ENCODE results near the gene VPS13D. TPM values are rescaled to one million over a fixed set of nuclear protein-coding genes. Genes with fewer than 3 reads are reported as not detected.

VPS13D gene
- total RNA-seq, 1 experiment from 2014 or later, result 33.1 TPM

DNA sequence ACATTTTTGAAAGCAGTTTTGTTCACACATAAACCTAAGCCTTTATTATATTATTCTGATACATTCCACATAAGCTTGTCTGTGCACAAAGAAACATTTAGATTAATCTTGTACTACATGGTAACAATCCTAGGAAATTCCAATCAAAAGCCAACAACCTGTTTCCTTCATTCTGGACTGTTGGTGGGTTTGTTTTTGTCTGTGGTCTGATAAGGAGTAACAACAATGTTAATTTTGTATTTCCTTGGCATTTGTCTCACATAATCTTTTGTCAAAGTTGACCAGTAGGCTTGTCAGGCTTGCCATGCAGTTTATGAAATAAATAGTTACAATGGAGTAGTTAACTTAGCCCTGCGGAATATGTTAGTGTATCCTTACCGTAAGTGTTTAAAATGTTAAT is 204.9 kb downstream of the VPS13D start:
- ATAC-seq, result no peak
- POLR2A ChIA-PET, result interaction anchor here (0.7 kb wide), 1 partner anchor 67 kb away, joined by 5 read pairs; no protein-coding TSS in a partner anchor
- intact Hi-C loops (cut with micrococcal nuclease; ENCODE audit: unreplicated experiment), result no loop called here
- no TSS peak for BruUV-seq (replicated peaks)
- no peaks in the 10 kb centered on the region for H3K9me3 ChIP-seq (ENCODE audit: control insufficient read depth, insufficient read depth, low read depth, low read length)
- in situ Hi-C loops (cut with HindIII; ENCODE audit: low pct_unique_long_range_greater_than_20kb, low sequenced_read_pairs), result no loop called here
- H3K4me1 ChIP-seq (ENCODE audit: control insufficient read depth, insufficient read depth, low read length), result peaks cover 32% of the 10 kb centered on the region
- H3K4me3 ChIP-seq (ENCODE audit: low read depth in 2 of 2, low read length in 2 of 2), result no peak overlapping the region
- CTCF ChIA-PET, result no interaction called here
- peak overlapping the region; percentile 78 for H3K27ac ChIP-seq (ENCODE audit: low read length)
- TF ChIP-seq TCF7L2 (IDR thresholded peaks at IDR 0.05; ENCODE audit: low read depth, low read length) (no peak), POLR2AphosphoS5 (IDR thresholded peaks at IDR 0.05; ENCODE audit: low read depth, low read length) (no peak), SIN3A (IDR thresholded peaks at IDR 0.05; ENCODE audit: borderline replicate concordance, insufficient read depth, low read depth, low read length) (no peak)
- TF ChIP-seq, protein P1, sequence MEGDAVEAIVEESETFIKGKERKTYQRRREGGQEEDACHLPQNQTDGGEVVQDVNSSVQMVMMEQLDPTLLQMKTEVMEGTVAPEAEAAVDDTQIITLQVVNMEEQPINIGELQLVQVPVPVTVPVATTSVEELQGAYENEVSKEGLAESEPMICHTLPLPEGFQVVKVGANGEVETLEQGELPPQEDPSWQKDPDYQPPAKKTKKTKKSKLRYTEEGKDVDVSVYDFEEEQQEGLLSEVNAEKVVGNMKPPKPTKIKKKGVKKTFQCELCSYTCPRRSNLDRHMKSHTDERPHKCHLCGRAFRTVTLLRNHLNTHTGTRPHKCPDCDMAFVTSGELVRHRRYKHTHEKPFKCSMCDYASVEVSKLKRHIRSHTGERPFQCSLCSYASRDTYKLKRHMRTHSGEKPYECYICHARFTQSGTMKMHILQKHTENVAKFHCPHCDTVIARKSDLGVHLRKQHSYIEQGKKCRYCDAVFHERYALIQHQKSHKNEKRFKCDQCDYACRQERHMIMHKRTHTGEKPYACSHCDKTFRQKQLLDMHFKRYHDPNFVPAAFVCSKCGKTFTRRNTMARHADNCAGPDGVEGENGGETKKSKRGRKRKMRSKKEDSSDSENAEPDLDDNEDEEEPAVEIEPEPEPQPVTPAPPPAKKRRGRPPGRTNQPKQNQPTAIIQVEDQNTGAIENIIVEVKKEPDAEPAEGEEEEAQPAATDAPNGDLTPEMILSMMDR (IDR thresholded peaks at IDR 0.05), result no peak
- TF ChIP-seq, protein P2, sequence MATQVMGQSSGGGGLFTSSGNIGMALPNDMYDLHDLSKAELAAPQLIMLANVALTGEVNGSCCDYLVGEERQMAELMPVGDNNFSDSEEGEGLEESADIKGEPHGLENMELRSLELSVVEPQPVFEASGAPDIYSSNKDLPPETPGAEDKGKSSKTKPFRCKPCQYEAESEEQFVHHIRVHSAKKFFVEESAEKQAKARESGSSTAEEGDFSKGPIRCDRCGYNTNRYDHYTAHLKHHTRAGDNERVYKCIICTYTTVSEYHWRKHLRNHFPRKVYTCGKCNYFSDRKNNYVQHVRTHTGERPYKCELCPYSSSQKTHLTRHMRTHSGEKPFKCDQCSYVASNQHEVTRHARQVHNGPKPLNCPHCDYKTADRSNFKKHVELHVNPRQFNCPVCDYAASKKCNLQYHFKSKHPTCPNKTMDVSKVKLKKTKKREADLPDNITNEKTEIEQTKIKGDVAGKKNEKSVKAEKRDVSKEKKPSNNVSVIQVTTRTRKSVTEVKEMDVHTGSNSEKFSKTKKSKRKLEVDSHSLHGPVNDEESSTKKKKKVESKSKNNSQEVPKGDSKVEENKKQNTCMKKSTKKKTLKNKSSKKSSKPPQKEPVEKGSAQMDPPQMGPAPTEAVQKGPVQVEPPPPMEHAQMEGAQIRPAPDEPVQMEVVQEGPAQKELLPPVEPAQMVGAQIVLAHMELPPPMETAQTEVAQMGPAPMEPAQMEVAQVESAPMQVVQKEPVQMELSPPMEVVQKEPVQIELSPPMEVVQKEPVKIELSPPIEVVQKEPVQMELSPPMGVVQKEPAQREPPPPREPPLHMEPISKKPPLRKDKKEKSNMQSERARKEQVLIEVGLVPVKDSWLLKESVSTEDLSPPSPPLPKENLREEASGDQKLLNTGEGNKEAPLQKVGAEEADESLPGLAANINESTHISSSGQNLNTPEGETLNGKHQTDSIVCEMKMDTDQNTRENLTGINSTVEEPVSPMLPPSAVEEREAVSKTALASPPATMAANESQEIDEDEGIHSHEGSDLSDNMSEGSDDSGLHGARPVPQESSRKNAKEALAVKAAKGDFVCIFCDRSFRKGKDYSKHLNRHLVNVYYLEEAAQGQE (IDR thresholded peaks at IDR 0.05; ENCODE audit: insufficient read depth in 1 of 2, low read depth in 2 of 2, low read length in 1 of 2), result no peak
- no peak for DNase-seq (ENCODE audit: low read depth, low spot score)
- H3K36me3 ChIP-seq (ENCODE audit: control insufficient read depth, insufficient read depth, low read length), result no peaks in the 10 kb centered on the region
- H3K27me3 ChIP-seq (ENCODE audit: control insufficient read depth, insufficient read depth, low read length), result no peaks in the 10 kb centered on the region

DNA sequence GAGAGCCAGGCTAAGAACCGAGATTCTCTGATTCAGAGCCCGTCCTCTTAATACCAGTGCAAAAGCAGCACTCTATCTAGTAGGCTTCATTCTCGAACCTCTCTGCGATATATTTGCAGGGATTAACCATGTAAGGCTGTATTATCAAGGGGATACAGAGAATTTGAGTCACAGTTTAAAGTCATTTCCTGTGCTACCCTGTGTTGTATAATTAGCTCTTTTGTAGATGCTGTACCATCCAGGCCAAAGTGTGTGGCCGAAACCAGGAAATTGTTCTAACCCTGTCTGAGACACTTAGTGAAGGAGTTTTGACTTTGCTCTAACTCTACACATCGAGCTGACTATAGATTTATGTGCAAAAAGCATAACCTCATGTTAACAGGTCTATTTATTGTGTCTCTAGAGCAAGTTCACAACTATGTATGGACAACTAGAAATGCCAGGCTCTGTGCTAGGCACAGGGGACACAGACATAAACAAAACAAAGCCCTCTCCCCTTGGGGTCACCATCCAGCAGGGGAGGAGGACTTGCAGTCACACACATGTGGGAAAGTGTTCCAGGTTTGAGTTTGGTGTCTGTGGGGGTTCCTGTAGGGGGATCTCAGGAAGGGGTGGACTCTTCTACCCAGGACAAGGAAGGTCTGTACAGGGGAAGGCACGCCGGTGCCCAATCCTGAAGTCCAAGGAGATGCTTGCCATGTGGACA is 206.0 kb downstream of the VPS13D start:
- H3K9me3 ChIP-seq (ENCODE audit: control insufficient read depth, insufficient read depth, low read depth, low read length), result no peaks in the 10 kb centered on the region
- CTCF ChIA-PET, result no interaction called here
- POLR2A ChIA-PET, result no interaction called here
- no peak for ATAC-seq
- H3K4me1 ChIP-seq (ENCODE audit: control insufficient read depth, insufficient read depth, low read length), result peaks cover 32% of the 10 kb centered on the region
- no peak overlapping the region for H3K4me3 ChIP-seq (ENCODE audit: low read depth in 2 of 2, low read length in 2 of 2)
- no peak for DNase-seq (ENCODE audit: low read depth, low spot score)
- no TSS peak for BruUV-seq (replicated peaks)
- no peaks in the 10 kb centered on the region for H3K36me3 ChIP-seq (ENCODE audit: control insufficient read depth, insufficient read depth, low read length)
- H3K27ac ChIP-seq (ENCODE audit: low read length), result peak overlapping the region; percentile 58; the same call in 1 of the 2 replicates
- in situ Hi-C loops (cut with HindIII; ENCODE audit: low pct_unique_long_range_greater_than_20kb, low sequenced_read_pairs) (no loop called here), intact Hi-C loops (cut with micrococcal nuclease; ENCODE audit: unreplicated experiment) (no loop called here)
- TF ChIP-seq TCF7L2 (IDR thresholded peaks at IDR 0.05; ENCODE audit: low read depth, low read length) (no peak), POLR2AphosphoS5 (IDR thresholded peaks at IDR 0.05; ENCODE audit: low read depth, low read length) (no peak), SIN3A (IDR thresholded peaks at IDR 0.05; ENCODE audit: borderline replicate concordance, insufficient read depth, low read depth, low read length) (no peak)
- TF ChIP-seq, protein P2 (IDR thresholded peaks at IDR 0.05; ENCODE audit: insufficient read depth in 1 of 2, low read depth in 2 of 2, low read length in 1 of 2), result no peak
- TF ChIP-seq, protein P1 (IDR thresholded peaks at IDR 0.05), result no peak
- H3K27me3 ChIP-seq (ENCODE audit: control insufficient read depth, insufficient read depth, low read length), result no peaks in the 10 kb centered on the region

Data from Panc1 (cell line).